ENCODE measurements around the gene APC.
A peak's percentile ranks its signal among the peaks of the same experiment; 100 is the strongest.
"Not testable (repeated sequence)": the region's sequence is repeated elsewhere in the genome, so short reads cannot be mapped to it uniquely, and the experiment has no call there.

Gene APC

GRCh38 chr5:112861638-112861985, 123.9 kb downstream of the APC start:
- DNase-seq: no peak

- no peak for DNase-seq
These were observed 124.4 kb downstream of the APC start for GRCh38 chr5:112862085-112862484.

GRCh38 chr5:112863549-112863948, 125.9 kb downstream of the APC start:
- no peak for DNase-seq

GRCh38 chr5:112865128-112865527, 127.4 kb downstream of the APC start:
- no peak for DNase-seq

GRCh38 chr5:112866739-112867138, 129.1 kb downstream of the APC start:
- DNase-seq: no peak

- DNase-seq: no peak
These were observed 129.7 kb downstream of the APC start for GRCh38 chr5:112867411-112867810.

GRCh38 chr5:112869948-112870347, 132.3 kb downstream of the APC start:
- peak; percentile 68 for DNase-seq

- no peak for DNase-seq
These were observed 133.3 kb downstream of the APC start for GRCh38 chr5:112870966-112871365.

- DNase-seq: no peak
These were observed 138.7 kb downstream of the APC start for GRCh38 chr5:112876362-112876761.

GRCh38 chr5:112878101-112878500, 140.4 kb downstream of the APC start:
- no peak for DNase-seq

GRCh38 chr5:112878760-112879159, 141.1 kb downstream of the APC start:
- DNase-seq: peak; percentile 93

GRCh38 chr5:112880219-112880964, 142.7 kb downstream of the APC start:
- DNase-seq: peak; percentile 11

- DNase-seq: no peak
These were observed 145.5 kb downstream of the APC start for GRCh38 chr5:112883192-112883591.

- DNase-seq: no peak
These were observed 147.3 kb downstream of the APC start for GRCh38 chr5:112885001-112885400.

GRCh38 chr5:112886975-112887374, 149.3 kb downstream of the APC start:
- peak; percentile 34 for DNase-seq

- not testable (repeated sequence) for DNase-seq
These were observed 154.4 kb downstream of the APC start for GRCh38 chr5:112892066-112892465.

- no peak for DNase-seq
These were observed 155.1 kb downstream of the APC start for GRCh38 chr5:112892776-112893175.

GRCh38 chr5:112895682-112896081, 158.0 kb downstream of the APC start:
- no peak for DNase-seq
